Right ventricle myocardium superior (tissue), 1 donor: ENCODE data around the gene PDCD11. TPM values are rescaled to one million over a fixed set of nuclear protein-coding genes. Genes with fewer than 3 reads are reported as not detected.
"Not testable (repeated sequence)": the region's sequence is repeated elsewhere in the genome, so short reads cannot be mapped to it uniquely, and the experiment has no call there.

Source experiments
- ATAC-seq: fragments of 200-7000 bp; cut with Tn5 transposase; one replicate; pipeline ENCODE4 v1.9.1; 2020; ENCODE audit warnings: mild to moderate bottlenecking; ENCODE audit not compliant: poor library complexity
- DNase-seq: peaks from one replicate; pipeline ENCODE4 v3.0.0-alpha.2; 2020
- intact Hi-C: fragments of 100-400 bp; cut with DNase I; formaldehyde crosslinking; loops from one replicate; pipeline ENCODE4 v1.11.2; 2022
- total RNA-seq: library from RNA; stranded (reverse); fragmentation: NEBNext Ultra II Directional; extraction: Animal tissue kit (Norgen Biotek cat#: 25700); gene quantifications from one replicate; pipeline ENCODE4 v1.2.1, GENCODE V29; 2021
- donor health status: DM: no; HTN: yes; CAD: no; lungs with severe emphysema.

Gene PDCD11
- total RNA-seq, 1 donor from 2014 or later, result 10.1 TPM

- intact Hi-C loops, result no loop called here
- ATAC-seq (no peak), DNase-seq (no peak)
Measured at GRCh38 chr10:103397191-103397825, 882 bp downstream of the PDCD11 start.

GRCh38 chr10:103413564-103413963, 17.1 kb downstream of the PDCD11 start:
- intact Hi-C loops, result no loop called here
- DNase-seq, result no peak
- no peak for ATAC-seq

GRCh38 chr10:103415581-103415980, 19.2 kb downstream of the PDCD11 start:
- DNase-seq (no peak), ATAC-seq (no peak)
- intact Hi-C loops, result no loop called here

- ATAC-seq (peak; percentile 65), DNase-seq (no peak)
- intact Hi-C loops, result loop anchor here (2.0 kb wide), 1 partner anchor 68 kb away; no protein-coding TSS in a partner anchor
Measured at GRCh38 chr10:103416436-103417147, 20.2 kb downstream of the PDCD11 start.

GRCh38 chr10:103417148-103417469, 20.7 kb downstream of the PDCD11 start:
- DNase-seq, ATAC-seq: not testable (repeated sequence)
- intact Hi-C loops, result loop anchor here (2.0 kb wide), 1 partner anchor 68 kb away; no protein-coding TSS in a partner anchor

GRCh38 chr10:103417601-103418000, 21.2 kb downstream of the PDCD11 start:
- DNase-seq (no peak), ATAC-seq (no peak)
- intact Hi-C loops, result loop anchor here (2.0 kb wide), 1 partner anchor 67 kb away; no protein-coding TSS in a partner anchor

GRCh38 chr10:103419101-103419500, 22.7 kb downstream of the PDCD11 start:
- ATAC-seq (no peak), DNase-seq (no peak)
- intact Hi-C loops, result no loop called here

- intact Hi-C loops, result no loop called here
- DNase-seq (no peak), ATAC-seq (no peak)
Measured at GRCh38 chr10:103423748-103424147, 27.3 kb downstream of the PDCD11 start.

GRCh38 chr10:103427866-103428265, 31.4 kb downstream of the PDCD11 start:
- DNase-seq (no peak), ATAC-seq (no peak)
- intact Hi-C loops, result no loop called here

GRCh38 chr10:103428989-103429643, 32.7 kb downstream of the PDCD11 start:
- no peak for ATAC-seq
- no peak for DNase-seq

GRCh38 chr10:103429647-103430046, 33.2 kb downstream of the PDCD11 start:
- DNase-seq (no peak), ATAC-seq (no peak)
- intact Hi-C loops, result no loop called here

More at GRCh38 chr10:103428989-103429643, 32.7 kb downstream of the PDCD11 start:
- intact Hi-C loops, result no loop called here

GRCh38 chr10:103431902-103432301, 35.5 kb downstream of the PDCD11 start:
- ATAC-seq (no peak), DNase-seq (no peak)
- intact Hi-C loops, result no loop called here

- peak; percentile 71 for DNase-seq
- ATAC-seq, result peak; percentile 39
- intact Hi-C loops, result no loop called here
Measured at GRCh38 chr10:103433858-103434257, 37.4 kb downstream of the PDCD11 start.

- ATAC-seq (no peak), DNase-seq (no peak)
- intact Hi-C loops, result no loop called here
Measured at GRCh38 chr10:103439776-103440175, 43.4 kb downstream of the PDCD11 start.

- DNase-seq (no peak), ATAC-seq (no peak)
- intact Hi-C loops, result no loop called here
Measured at GRCh38 chr10:103440416-103440815, 44.0 kb downstream of the PDCD11 start.

- no peak for ATAC-seq
- intact Hi-C loops, result no loop called here
- DNase-seq, result no peak
Measured at GRCh38 chr10:103441206-103441605, 44.8 kb downstream of the PDCD11 start.

GRCh38 chr10:103441611-103442010, 45.2 kb downstream of the PDCD11 start:
- DNase-seq (no peak), ATAC-seq (no peak)
- intact Hi-C loops, result no loop called here

- intact Hi-C loops, result no loop called here
- ATAC-seq (peak; percentile 25), DNase-seq (peak; percentile 73)
Measured at GRCh38 chr10:103442031-103442461, 45.6 kb downstream of the PDCD11 start.

- no peak for DNase-seq
- intact Hi-C loops, result no loop called here
- no peak for ATAC-seq
Measured at GRCh38 chr10:103443475-103444185, 47.2 kb downstream of the PDCD11 start.
